Endothelial cell of umbilical vein (primary cell): ENCODE measurements around the gene DERA. TPM values are rescaled to one million over a fixed set of nuclear protein-coding genes. Genes with fewer than 3 reads are reported as not detected.

ENCODE experiments used
- BruUV-seq: library from RNA; stranded (reverse); fragments of 400-500 nt; replicated peaks from 2 replicates; lab custom pipeline; 2021; lab: Mats Ljungman, UMichigan
- CTCF ChIA-PET: fragments of 300-600, 350-600 bp; sonication (Branson Sonifier 250); formaldehyde crosslinking; loops from one replicate; lab custom pipeline; 2021; ENCODE audit warnings: antibody characterized with exemption, inconsistent platforms; lab: Charles Lee
- POLR2A ChIA-PET: fragments of 300-600, 350-600 bp; sonication (Branson Sonifier 250); formaldehyde crosslinking; loops from one replicate; lab custom pipeline; 2021; ENCODE audit warnings: antibody characterized with exemption, inconsistent platforms; lab: Charles Lee
- DNase-seq: peaks from one replicate; pipeline ENCODE4 v3.0.0-alpha.2; 2011; ENCODE audit warnings: low read depth, low spot score
- FAIRE-seq: peaks from 2 replicates; lab custom pipeline; 2011; peaks lifted over from hg19 to GRCh38; lab: Jason Lieb, UNC
- H2AFZ ChIP-seq: 2 replicates; pipeline ENCODE4 v1.6.0; 2012; ENCODE audit warnings: low read depth, low read length, control low read depth, inconsistent platforms
- H3K27ac ChIP-seq: 2 replicates; pipeline ENCODE4 v1.5.1; 2011; ENCODE audit warnings: low read depth, mild to moderate bottlenecking, control low read depth, low read length, moderate library complexity; ENCODE audit not compliant: insufficient read depth
- H3K27me3 ChIP-seq, 2 experiments: 2 replicates each; pipeline versions ENCODE4 v1.6.0 to v1.6.1; 2011; ENCODE audit warnings: low read length in 2 of 2, mixed read lengths in 1 of 2; ENCODE audit not compliant: control insufficient read depth in 2 of 2, insufficient read depth in 2 of 2
- H3K36me3 ChIP-seq, 2 experiments: 2 replicates in 1 of 2; 3 replicates in 1 of 2; pipeline ENCODE4 v1.5.1; 2011; ENCODE audit warnings: low read length in 2 of 2, mild to moderate bottlenecking in 1 of 2, moderate library complexity in 1 of 2; ENCODE audit not compliant: control insufficient read depth in 2 of 2, insufficient read depth in 2 of 2; ENCODE audit errors: extremely low read depth in 1 of 2
- H3K4me1 ChIP-seq: 3 replicates; pipeline ENCODE4 v1.5.1; 2011; ENCODE audit warnings: mild to moderate bottlenecking, low read length; ENCODE audit not compliant: control insufficient read depth, insufficient read depth; ENCODE audit errors: extremely low read depth
- H3K4me2 ChIP-seq: 2 replicates; pipeline ENCODE4 v1.6.1; 2011; ENCODE audit warnings: low read length, control low read depth, mixed read lengths; ENCODE audit not compliant: insufficient read depth
- H3K4me3 ChIP-seq, 3 experiments: fragments of 200-600 bp in 1 of 3; sonication (generic), shearing (Covaris generic) in 1 of 3; replicated peaks in 1 of 3; 2 replicates each; pipeline ENCODE4 v1.5.1; 2011 to 2016; ENCODE audit warnings: control low read depth in 3 of 3, low read length in 3 of 3, mild to moderate bottlenecking in 2 of 3, inconsistent platforms in 1 of 3, low read depth in 1 of 3, moderate library complexity in 1 of 3; ENCODE audit not compliant: insufficient read depth in 1 of 3
- H3K79me2 ChIP-seq: 2 replicates; pipeline ENCODE4 v1.6.0; 2012; ENCODE audit warnings: low read length, inconsistent platforms; ENCODE audit not compliant: control insufficient read depth, insufficient read depth
- H3K9ac ChIP-seq: replicated peaks from 2 replicates; pipeline ENCODE3; 2011; ENCODE audit warnings: low read length, control low read depth; ENCODE audit not compliant: insufficient read depth; ENCODE audit errors: extremely low read depth
- H3K9me1 ChIP-seq: replicated peaks from 3 replicates; pipeline ENCODE4 v1.6.0; 2011; ENCODE audit warnings: mild to moderate bottlenecking, low read length; ENCODE audit not compliant: control insufficient read depth, insufficient read depth; ENCODE audit errors: extremely low read depth
- H3K9me3 ChIP-seq: replicated peaks from 2 replicates; pipeline ENCODE4 v1.5.1; 2012; ENCODE audit warnings: low read length, inconsistent platforms; ENCODE audit not compliant: control insufficient read depth, insufficient read depth
- H4K20me1 ChIP-seq: replicated peaks from 2 replicates; pipeline ENCODE3; 2011; ENCODE audit warnings: mild to moderate bottlenecking, low read length; ENCODE audit not compliant: control insufficient read depth, insufficient read depth; ENCODE audit errors: extremely low read depth
- EZH2 ChIP-seq: IDR thresholded peaks from 2 replicates; pipeline ENCODE4 v1.6.1; 2012; ENCODE audit warnings: borderline replicate concordance, low read depth, mild to moderate bottlenecking, moderate library complexity, low read length, inconsistent platforms; ENCODE audit not compliant: severe bottlenecking
- FOS ChIP-seq: IDR thresholded peaks from 2 replicates; pipeline ENCODE4 v1.6.1; 2011; ENCODE audit warnings: mild to moderate bottlenecking, low read length, moderate library complexity, borderline replicate concordance; ENCODE audit not compliant: insufficient read depth
- GATA2 ChIP-seq: IDR thresholded peaks from 2 replicates; pipeline ENCODE4 v1.7.0; 2011; ENCODE audit warnings: low read depth, mild to moderate bottlenecking, moderate library complexity, mixed read lengths, low read length; ENCODE audit not compliant: insufficient read length, insufficient read depth
- JUN ChIP-seq: IDR thresholded peaks from 2 replicates; pipeline ENCODE4 v1.6.1; 2011; ENCODE audit warnings: borderline replicate concordance, low read depth; ENCODE audit not compliant: insufficient read length, insufficient read depth
- MYC ChIP-seq: IDR thresholded peaks from one replicate; pipeline ENCODE4 v1.6.1; 2011; ENCODE audit warnings: mild to moderate bottlenecking, low read depth, low read length
- POLR2A ChIP-seq: IDR thresholded peaks from 2 replicates; pipeline ENCODE4 v1.6.1; 2012; ENCODE audit warnings: low read depth, mild to moderate bottlenecking, control low read depth, low read length
- POLR2AphosphoS5 ChIP-seq: IDR thresholded peaks from 2 replicates; pipeline ENCODE4 v1.6.1; 2012; ENCODE audit warnings: low read depth, mild to moderate bottlenecking, control low read depth, low read length, moderate library complexity; ENCODE audit not compliant: insufficient read depth
- dilution Hi-C: fragments of 300-500 bp; cut with MboI; formaldehyde crosslinking; loops from one replicate; pipeline ENCODE4 v1.15.0; 2019; ENCODE audit warnings: low sequenced_read_pairs; ENCODE audit not compliant: extremely low pct_ligation_motif_present
- intact Hi-C: fragments of 100-400 bp; cut with micrococcal nuclease; formaldehyde crosslinking; loops from one replicate; pipeline ENCODE4 v1.10.0; 2022
- polyA plus RNA-seq, 4 experiments: library from polyadenylated mRNA; depleted of rRNA in 3 of 4; stranded (reverse) in 3 of 4; unstranded in 1 of 4; fragments of >200 nt; gene quantifications; 2 replicates each; pipeline versions ENCODE4 v1.2.1 to v1.2.3, GENCODE V29; 2011 to 2012; ENCODE audit warnings: missing spikeins in 1 of 4
- total RNA-seq: library from RNA; stranded (reverse); gene quantifications from 2 replicates; pipeline ENCODE4 v1.2.3, GENCODE V29; 2021
- TF ChIP-seq, protein P1 (sequence below), 2 donors: IDR thresholded peaks; 1 replicate in 1 of 2; 2 replicates in 1 of 2; pipeline ENCODE4 v1.5.1; 2011; ENCODE audit warnings: low read length in 2 of 2, mild to moderate bottlenecking in 2 of 2, moderate library complexity in 2 of 2, control low read depth in 1 of 2, inconsistent platforms in 1 of 2, low read depth in 1 of 2; ENCODE audit not compliant: insufficient read depth in 1 of 2; ENCODE audit errors: extremely low read depth in 1 of 2
- TF ChIP-seq, protein P2 (sequence below): IDR thresholded peaks from 2 replicates; pipeline ENCODE4 v1.6.1; 2011; ENCODE audit not compliant: insufficient read depth, insufficient read length

The DERA gene
- total and polyA plus RNA-seq, 2 donors (not counting 3 experiments of a cell fraction or from before 2014, with no cell fraction given): 19.8 to 41.5 TPM

DNA sequence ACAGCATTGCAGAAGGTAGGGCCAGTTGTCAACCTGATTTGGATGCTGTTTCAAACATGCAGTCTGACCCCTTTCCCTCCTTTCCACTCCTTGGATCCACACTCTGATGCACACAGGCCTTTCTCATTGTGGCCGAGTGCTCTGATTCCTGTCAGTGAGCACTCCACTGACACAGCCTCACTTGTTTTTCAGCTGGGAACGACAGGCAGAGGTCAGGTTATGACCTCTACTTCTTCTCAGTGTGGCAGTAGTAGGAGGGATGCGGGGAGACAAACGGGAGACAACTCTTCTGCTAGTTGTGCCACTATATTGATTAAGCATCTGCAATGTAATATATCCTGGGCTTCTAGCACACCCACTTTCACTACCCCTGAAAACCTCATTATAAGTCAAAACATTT lies 61.8 kb downstream of the DERA start:
- H3K4me2 ChIP-seq: no peak overlapping the region
- peaks cover 22% of the 10 kb centered on the region for H3K4me1 ChIP-seq
- H2AFZ ChIP-seq: no peak overlapping the region
- dilution Hi-C loops (no loop called here), intact Hi-C loops (no loop called here)
- DNase-seq (no peak), FAIRE-seq (no peak)
- no peaks in the 10 kb centered on the region for H4K20me1 ChIP-seq
- H3K9me3 ChIP-seq: no peaks in the 10 kb centered on the region
- no peaks in the 10 kb centered on the region for H3K9me1 ChIP-seq
- ChIA-PET POLR2A (no interaction called here), CTCF (no interaction called here)
- no peaks in the 10 kb centered on the region for H3K27me3 ChIP-seq
- no peak overlapping the region for H3K9ac ChIP-seq
- no peaks in the 10 kb centered on the region for H3K79me2 ChIP-seq
- H3K4me3 ChIP-seq: no peak overlapping the region
- H3K36me3 ChIP-seq: peaks cover 1 to 2% of the 10 kb centered on the region in 2 experiments
- H3K27ac ChIP-seq: no peak overlapping the region
- TF ChIP-seq, protein P1, sequence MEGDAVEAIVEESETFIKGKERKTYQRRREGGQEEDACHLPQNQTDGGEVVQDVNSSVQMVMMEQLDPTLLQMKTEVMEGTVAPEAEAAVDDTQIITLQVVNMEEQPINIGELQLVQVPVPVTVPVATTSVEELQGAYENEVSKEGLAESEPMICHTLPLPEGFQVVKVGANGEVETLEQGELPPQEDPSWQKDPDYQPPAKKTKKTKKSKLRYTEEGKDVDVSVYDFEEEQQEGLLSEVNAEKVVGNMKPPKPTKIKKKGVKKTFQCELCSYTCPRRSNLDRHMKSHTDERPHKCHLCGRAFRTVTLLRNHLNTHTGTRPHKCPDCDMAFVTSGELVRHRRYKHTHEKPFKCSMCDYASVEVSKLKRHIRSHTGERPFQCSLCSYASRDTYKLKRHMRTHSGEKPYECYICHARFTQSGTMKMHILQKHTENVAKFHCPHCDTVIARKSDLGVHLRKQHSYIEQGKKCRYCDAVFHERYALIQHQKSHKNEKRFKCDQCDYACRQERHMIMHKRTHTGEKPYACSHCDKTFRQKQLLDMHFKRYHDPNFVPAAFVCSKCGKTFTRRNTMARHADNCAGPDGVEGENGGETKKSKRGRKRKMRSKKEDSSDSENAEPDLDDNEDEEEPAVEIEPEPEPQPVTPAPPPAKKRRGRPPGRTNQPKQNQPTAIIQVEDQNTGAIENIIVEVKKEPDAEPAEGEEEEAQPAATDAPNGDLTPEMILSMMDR (IDR thresholded peaks at IDR 0.05; ENCODE audit: extremely low read depth in 1 of 2, insufficient read depth in 1 of 2, low read depth in 1 of 2, low read length in 2 of 2): no peak
- no peak for TF ChIP-seq POLR2AphosphoS5
- no peak for TF ChIP-seq MYC
- TF ChIP-seq, protein P2, sequence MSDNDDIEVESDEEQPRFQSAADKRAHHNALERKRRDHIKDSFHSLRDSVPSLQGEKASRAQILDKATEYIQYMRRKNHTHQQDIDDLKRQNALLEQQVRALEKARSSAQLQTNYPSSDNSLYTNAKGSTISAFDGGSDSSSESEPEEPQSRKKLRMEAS: no peak
- TF ChIP-seq GATA2: no peak
- TF ChIP-seq POLR2A: no peak
- no peak for TF ChIP-seq EZH2
- TF ChIP-seq FOS: no peak
- TF ChIP-seq JUN: no peak
- BruUV-seq: no TSS peak
